GM21390 (cell line): ENCODE results near the gene PRSS3.
A peak's percentile ranks its signal among the peaks of the same experiment; 100 is the strongest.
"Not testable (repeated sequence)": the region's sequence is repeated elsewhere in the genome, so short reads cannot be mapped to it uniquely, and the experiment has no call there.

Experiments used
- ATAC-seq: cut with Tn5 transposase; IDR thresholded peaks from one replicate; pipeline ENCODE4 v1.9.1; 2021; ENCODE audit not compliant: unreplicated experiment

PRSS3 gene

GRCh38 chr9:33785914-33786313 is 9.4 kb upstream of the PRSS3 start:
- no peak for ATAC-seq

DNA sequence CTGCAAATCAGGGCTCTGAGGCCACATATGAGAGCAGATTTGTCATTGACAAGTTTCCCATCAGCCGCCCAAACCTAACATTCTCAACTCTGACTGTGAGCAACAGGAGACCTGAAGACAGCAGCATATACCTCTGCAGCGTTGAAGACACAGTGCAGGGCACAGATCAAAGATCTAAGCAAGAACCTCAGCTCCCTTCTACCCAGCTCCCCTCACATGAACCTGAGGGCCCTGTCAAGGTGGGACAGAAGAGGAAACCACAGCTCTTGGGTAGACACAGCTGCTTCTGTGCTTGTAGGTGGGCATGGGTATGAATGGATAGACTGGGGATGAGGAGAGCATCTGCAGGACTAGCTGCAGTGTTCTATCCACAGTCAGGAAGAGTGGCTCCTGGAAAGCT is 8.7 kb upstream of the PRSS3 start:
- ATAC-seq, result no peak

DNA sequence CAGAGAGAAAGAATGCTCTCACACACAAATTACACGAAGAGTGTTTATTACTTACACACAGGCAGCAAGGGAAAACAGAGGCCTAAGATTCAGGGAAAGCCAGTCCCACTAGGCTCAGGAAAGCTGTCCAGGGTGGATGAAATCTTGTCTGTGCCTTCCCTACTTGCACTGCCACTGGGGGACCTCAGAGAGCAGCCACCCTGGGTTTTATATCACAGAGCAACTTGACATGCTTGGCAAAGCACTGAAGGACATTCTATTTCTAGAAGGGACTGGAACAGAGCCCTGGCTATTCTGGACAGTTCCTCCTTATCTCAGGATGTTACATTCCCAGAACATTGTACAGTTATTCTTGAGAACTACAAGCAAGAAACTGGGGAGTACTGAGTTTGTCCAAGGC is 7.5 kb upstream of the PRSS3 start:
- no peak for ATAC-seq

GRCh38 chr9:33789429-33789828 is 5.9 kb upstream of the PRSS3 start:
- ATAC-seq, result not testable (repeated sequence)

DNA sequence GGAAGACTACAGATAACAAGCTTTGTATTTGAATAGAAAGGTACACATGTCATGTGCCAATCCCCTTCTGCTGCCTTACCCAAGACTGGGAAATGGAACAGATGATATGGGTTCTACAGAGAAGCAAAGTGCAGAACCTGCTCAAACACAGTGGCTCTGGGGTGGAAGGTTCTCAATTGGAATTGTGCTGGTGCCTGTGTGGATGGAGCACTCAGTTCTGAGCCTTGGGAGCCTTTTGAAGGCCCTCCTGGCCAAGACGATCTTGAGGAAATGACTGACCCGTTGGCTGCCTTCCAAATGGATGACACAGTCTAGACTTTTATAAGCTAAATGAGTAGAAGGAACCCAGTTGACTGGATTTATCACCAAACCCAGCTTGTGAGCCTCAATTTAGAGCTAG is 4.2 kb upstream of the PRSS3 start:
- ATAC-seq, result no peak

GRCh38 chr9:33793496-33793895 is 1.9 kb upstream of the PRSS3 start:
- ATAC-seq, result not testable (repeated sequence)

DNA sequence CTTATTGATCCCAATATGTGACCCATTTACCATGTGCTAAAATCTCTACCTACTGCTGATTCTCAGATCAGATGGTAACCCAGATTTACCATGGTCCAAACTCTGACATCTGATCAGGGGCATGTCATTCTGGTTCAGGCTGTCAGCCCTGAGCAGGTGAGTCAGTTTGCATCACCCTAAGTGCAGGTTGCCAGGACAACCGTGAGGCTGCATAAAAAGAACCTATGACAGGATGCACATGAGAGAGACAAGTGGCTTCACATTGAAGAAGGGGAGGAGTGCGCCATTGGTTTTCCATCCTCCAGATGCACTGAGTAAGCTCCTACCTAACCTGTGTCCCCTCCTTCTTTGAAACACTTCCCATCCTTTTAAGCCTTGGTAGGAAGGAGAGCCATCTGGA is 801 bp upstream of the PRSS3 start:
- no peak for ATAC-seq

DNA sequence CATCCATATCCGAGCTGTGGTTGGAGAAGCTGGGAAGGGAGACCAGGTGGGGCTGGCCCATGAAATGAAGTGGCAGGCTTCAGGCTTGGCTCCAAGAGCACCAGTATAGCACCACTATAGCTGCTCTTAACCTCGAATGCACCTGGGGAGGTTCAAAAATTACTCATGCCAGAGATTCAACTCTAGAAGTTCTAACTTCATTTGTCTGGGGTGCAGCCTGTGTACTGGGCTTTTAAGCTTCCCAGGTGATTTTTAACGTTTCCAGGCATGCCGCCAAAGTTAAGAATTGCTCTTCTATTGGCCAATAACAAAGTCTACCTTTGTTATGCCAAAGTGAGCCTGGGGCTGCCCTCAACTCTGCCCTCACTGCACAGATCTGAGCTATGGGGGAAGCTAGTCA is 458 bp downstream of the PRSS3 start:
- no peak for ATAC-seq

GRCh38 chr9:33796679-33797078 is 1.3 kb downstream of the PRSS3 start:
- not testable (repeated sequence) for ATAC-seq

DNA sequence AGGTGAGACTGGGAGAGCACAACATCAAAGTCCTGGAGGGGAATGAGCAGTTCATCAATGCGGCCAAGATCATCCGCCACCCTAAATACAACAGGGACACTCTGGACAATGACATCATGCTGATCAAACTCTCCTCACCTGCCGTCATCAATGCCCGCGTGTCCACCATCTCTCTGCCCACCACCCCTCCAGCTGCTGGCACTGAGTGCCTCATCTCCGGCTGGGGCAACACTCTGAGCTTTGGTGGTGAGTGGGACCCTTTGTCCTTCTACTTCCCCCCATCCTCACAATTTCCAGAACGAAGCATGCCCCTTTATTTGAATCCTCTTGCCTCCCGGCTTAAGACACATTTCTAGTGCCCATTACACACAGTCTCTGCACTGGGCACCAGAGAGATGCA is 2.5 kb downstream of the PRSS3 start:
- no peak for ATAC-seq

GRCh38 chr9:33798545-33798944 is 3.2 kb downstream of the PRSS3 start:
- ATAC-seq, result no peak

GRCh38 chr9:33799928-33800704 is 4.8 kb downstream of the PRSS3 start:
- no peak for ATAC-seq

DNA sequence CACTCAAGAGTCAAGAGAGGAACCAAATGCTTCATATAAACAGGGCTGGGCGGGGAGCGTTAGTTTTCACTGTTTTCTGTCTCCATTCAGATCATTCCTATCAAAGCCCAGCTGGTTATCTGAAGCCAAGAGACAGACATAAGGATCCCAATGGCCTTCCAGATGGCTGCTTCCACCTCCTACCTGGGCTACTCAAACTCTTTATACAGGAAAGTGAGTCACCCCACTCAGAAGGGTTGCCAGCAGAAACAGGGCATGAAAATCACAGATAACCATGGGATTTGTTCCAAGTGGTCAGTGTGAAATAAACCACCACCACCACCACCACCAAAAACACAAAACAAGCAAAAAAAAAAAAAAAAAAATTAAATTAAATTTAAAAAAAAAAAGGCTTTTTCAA is 5.5 kb downstream of the PRSS3 start:
- ATAC-seq, result no peak

DNA sequence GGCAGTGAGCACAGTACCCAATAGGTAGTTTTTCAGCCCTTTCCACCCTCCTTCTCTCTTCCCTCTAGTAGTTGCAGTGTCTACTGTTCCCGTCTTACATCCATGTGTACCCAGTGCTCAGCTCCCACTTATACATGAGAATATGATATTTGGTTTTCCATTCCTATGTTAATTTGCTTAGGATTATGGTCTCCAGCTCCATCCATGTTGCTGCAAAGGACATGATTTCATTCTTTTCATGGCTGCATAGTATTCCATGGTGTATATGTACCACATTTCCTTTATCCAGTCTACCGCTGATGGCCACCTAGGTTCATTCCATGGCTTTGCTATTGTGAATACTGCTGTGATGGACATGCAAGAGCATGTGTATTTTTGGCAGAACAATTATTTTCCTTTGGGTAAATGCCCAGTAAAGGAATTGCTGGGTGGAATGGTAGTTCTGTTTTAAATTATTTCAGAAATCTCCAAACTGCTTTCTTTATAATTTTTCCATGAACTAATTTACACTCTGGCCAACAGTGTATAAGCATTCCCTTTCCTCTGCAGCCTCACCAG is 6.7 kb downstream of the PRSS3 start:
- ATAC-seq, result not testable (repeated sequence)

GRCh38 chr9:33804196-33804595 is 8.8 kb downstream of the PRSS3 start:
- ATAC-seq, result not testable (repeated sequence)

GRCh38 chr9:33807156-33807555 is 11.8 kb downstream of the PRSS3 start:
- not testable (repeated sequence) for ATAC-seq

DNA sequence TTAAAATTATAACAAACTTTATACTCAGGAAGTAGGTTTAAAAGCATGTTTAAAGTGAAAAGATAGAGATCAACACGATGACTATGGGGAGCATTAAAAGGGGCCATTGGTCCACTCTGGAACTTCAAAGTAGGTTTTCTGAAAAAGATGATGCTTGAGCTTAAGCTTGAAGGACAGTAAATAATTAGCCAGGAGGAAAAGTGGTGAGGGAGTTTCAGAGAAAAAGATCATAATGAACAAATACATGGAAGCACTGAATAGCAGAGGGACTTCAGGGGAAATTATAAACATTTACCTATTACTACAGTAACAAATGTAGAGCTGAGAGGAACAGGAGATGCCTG is 13.6 kb downstream of the PRSS3 start:
- ATAC-seq, result not testable (repeated sequence)

DNA sequence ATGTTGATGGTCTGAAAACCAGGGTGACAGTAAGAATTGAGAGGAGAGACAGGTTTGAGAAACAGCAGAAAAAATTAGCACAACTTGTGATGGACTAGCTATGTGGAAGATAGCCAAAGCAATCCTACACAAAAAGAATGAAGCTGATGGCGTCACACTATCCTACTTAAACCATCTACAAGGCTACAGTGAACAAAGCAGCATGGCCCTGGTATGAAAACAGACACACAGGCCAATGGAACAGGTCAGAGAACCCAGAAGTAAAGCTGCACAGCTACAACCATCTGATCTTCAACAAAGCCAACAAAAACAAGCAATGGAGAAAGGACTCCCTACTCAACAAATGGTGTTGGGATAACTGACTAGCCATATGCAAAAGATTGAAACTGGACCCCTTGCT is 14.1 kb downstream of the PRSS3 start:
- no peak for ATAC-seq

GRCh38 chr9:33813712-33814641 is 18.6 kb downstream of the PRSS3 start:
- no peak for ATAC-seq

GRCh38 chr9:33815781-33816180 is 20.4 kb downstream of the PRSS3 start:
- no peak for ATAC-seq

GRCh38 chr9:33816327-33817252 is 21.2 kb downstream of the PRSS3 start, which contains the start of gene UBE2R2:
Gene UBE2R2 (plus strand): TSS chr9:33817160. CDS start chr9:33817758, 598 bp downstream.
- ATAC-seq, result peak; percentile 69
